Panc1 (cell line): ENCODE data around the gene CRISPLD2.

Experiments
- CTCF ChIP-seq: fragments of 450-650 bp; IDR thresholded peaks from 2 replicates; pipeline ENCODE4 v1.5.1; 2017; ENCODE audit warnings: mild to moderate bottlenecking
- POLR2AphosphoS5 ChIP-seq: IDR thresholded peaks from 2 replicates; pipeline ENCODE4 v1.6.1; 2012; ENCODE audit warnings: mild to moderate bottlenecking, low read depth, low read length, moderate library complexity
- REST ChIP-seq, 2 experiments: IDR thresholded peaks; 2 replicates each; pipeline ENCODE4 v1.6.1; 2011 to 2012; ENCODE audit warnings: low read depth in 2 of 2, control low read depth in 1 of 2, low read length in 1 of 2, mild to moderate bottlenecking in 1 of 2, moderate library complexity in 1 of 2; ENCODE audit not compliant: insufficient read depth in 1 of 2
- SIN3A ChIP-seq: IDR thresholded peaks from 2 replicates; pipeline ENCODE4 v1.6.1; 2012; ENCODE audit warnings: low read depth, mild to moderate bottlenecking, low read length, moderate library complexity, borderline replicate concordance; ENCODE audit not compliant: insufficient read depth

GRCh38 chr16:84849751-84850150 lies 30.0 kb downstream of the CRISPLD2 start:
- TF ChIP-seq CTCF (no peak), POLR2AphosphoS5 (no peak), REST (IDR thresholded peaks at IDR 0.05; ENCODE audit: insufficient read depth in 1 of 2, low read depth in 2 of 2, low read length in 1 of 2) (no peak), SIN3A (no peak)
